Mammary epithelial cell (primary cell): ENCODE data around the gene TAC4.

ENCODE experiments used
- CTCF ChIP-seq, 2 donors: IDR thresholded peaks in 1 of 2; conservative IDR thresholded peaks in 1 of 2; 2 replicates each; pipeline ENCODE4 v1.5.1; 2011 to 2012; ENCODE audit warnings: inconsistent platforms in 2 of 2, low read length in 2 of 2, mild to moderate bottlenecking in 2 of 2, control low read depth in 1 of 2, low read depth in 1 of 2; ENCODE audit not compliant: insufficient read depth in 1 of 2; ENCODE audit errors: extremely low read depth in 1 of 2
- EZH2 ChIP-seq: IDR thresholded peaks from 2 replicates; pipeline ENCODE4 v1.6.1; 2012; ENCODE audit warnings: low read length, inconsistent platforms, borderline replicate concordance

- TF ChIP-seq EZH2: no peak
- no peak for TF ChIP-seq CTCF (conservative IDR thresholded peaks at IDR 0.05 in 1 of 2, IDR thresholded peaks at IDR 0.05 in 1 of 2; ENCODE audit: extremely low read depth in 1 of 2, insufficient read depth in 1 of 2, low read depth in 1 of 2, low read length in 2 of 2)
Measured at GRCh38 chr17:49815761-49816281, 32.0 kb downstream of the TAC4 start.
